Measurements from ENCODE around the gene OR51A7. TPM values are rescaled to one million over a fixed set of nuclear protein-coding genes. Genes with fewer than 3 reads are reported as not detected.
A peak's percentile ranks its signal among the peaks of the same experiment; 100 is the strongest.

OR51A7 gene
- total and polyA plus RNA-seq, 9 of the 15 experiments (the other 6 are each of a cell fraction or from before 2014, with no cell fraction given): not detected

GRCh38 chr11:4882543-4882942 is 21.0 kb upstream of the OR51A7 start:
- Histone ChIP-seq H3K9ac (ENCODE audit: insufficient read depth in 1 of 2, low read depth in 2 of 2, low read length in 2 of 2) (0 out of 4 replicates have a peak overlapping the region, but pooled peaks of 1 of the 2 experiments have one; percentile 24), H2AFZ (ENCODE audit: low read depth, low read length) (peak overlapping the region; percentile 60), H3K79me2 (ENCODE audit: control insufficient read depth, insufficient read depth, low read length) (no peaks in the 10 kb centered on the region), H3K4me3 (no peak overlapping the region), H3K27ac (ENCODE audit: extremely low read depth, low read depth, low read length) (peak overlapping the region; percentile 62), H3K4me1 (replicated peaks in 1 of 2; ENCODE audit: control insufficient read depth in 2 of 2, insufficient read depth in 2 of 2, low read length in 2 of 2) (peaks cover 4 to 14% of the 10 kb centered on the region in 2 experiments; a peak in 3 of 5 replicates), H3K36me3 (ENCODE audit: control insufficient read depth, insufficient read depth, low read length) (no peaks in the 10 kb centered on the region), H3K27me3 (ENCODE audit: control insufficient read depth in 2 of 2, insufficient read depth in 2 of 2, low read length in 2 of 2) (no peaks in the 10 kb centered on the region), H4K20me1 (replicated peaks; ENCODE audit: control insufficient read depth, insufficient read depth, low read length) (no peaks in the 10 kb centered on the region), H3K9me1 (ENCODE audit: control insufficient read depth, insufficient read depth, low read length) (no peaks in the 10 kb centered on the region), H3K4me2 (ENCODE audit: insufficient read depth, low read length) (peak overlapping the region; percentile 74), H3K9me3 (replicated peaks; ENCODE audit: control insufficient read depth, insufficient read depth, low read depth, low read length) (no peaks in the 10 kb centered on the region)
- ChIA-PET POLR2A (interaction anchor here (1.1 to 1.6 kb wide), 2 partner anchors 9 kb away, joined by 3 to 6 read pairs; no protein-coding TSS in a partner anchor), CTCF (ENCODE audit: low intra/inter-chr PET ratio) (no interaction called here)
- no TSS peak for BruUV-seq (replicated peaks)
- intact Hi-C loops (cut with micrococcal nuclease) (no loop called here), in situ Hi-C loops (cut with MboI) (no loop called here)
- 4% methylated on average over 5 of the region's 5 CpGs for WGBS (ENCODE audit: insufficient coverage, low coverage, missing lambda C conversion rate)
- ATAC-seq (peak; percentile 74), DNase-seq (ENCODE audit: extremely low read depth in 1 of 4, low spot score in 3 of 4) (peak; percentile 24 to 50 (median 32)), FAIRE-seq (no peak)
- TF ChIP-seq PBX2 (CRISPR knock-in tag; IDR thresholded peaks at IDR 0.05; ENCODE audit: low read depth) (no peak), PBX2 (tag; conservative IDR thresholded peaks at IDR 0.05; ENCODE audit: low read depth) (no peak), ZSCAN32 (CRISPR knock-in tag; IDR thresholded peaks at IDR 0.05) (no peak), PML (IDR thresholded peaks at IDR 0.05; ENCODE audit: low read length) (peak; percentile 39; the same call in 1 of the 2 replicates), TCF3 (CRISPR knock-in tag; IDR thresholded peaks at IDR 0.05) (peak; percentile 12; the same call in 1 of the 2 replicates), TEAD4 (IDR thresholded peaks at IDR 0.05; ENCODE audit: low read length) (peak; percentile 45; the same call in 1 of the 2 replicates), TEAD4 (CRISPR knock-in tag; IDR thresholded peaks at IDR 0.05; ENCODE audit: borderline replicate concordance) (no peak), DPF2 (IDR thresholded peaks at IDR 0.05) (0 out of 2 replicates have a peak, but pooled peaks have one; percentile 34), ARID1B (IDR thresholded peaks at IDR 0.05) (0 out of 2 replicates have a peak, but pooled peaks have one; percentile 45), PRDM10 (IDR thresholded peaks at IDR 0.05; ENCODE audit: partially characterized antibody) (no peak), TAL1 (IDR thresholded peaks at IDR 0.05) (peak; percentile 25; the same call in 1 of the 2 replicates), NFE2L1 (tag; IDR thresholded peaks at IDR 0.05; ENCODE audit: borderline replicate concordance, low read depth) (no peak), TBL1XR1 (IDR thresholded peaks at IDR 0.05; ENCODE audit: low read length in 2 of 2) (0 out of 4 replicates have a peak, but pooled peaks of 1 of the 2 experiments have one; percentile 70), SMAD3 (CRISPR knock-in tag; conservative IDR thresholded peaks at IDR 0.05) (no peak), U2AF1 (optimal IDR thresholded peaks at IDR 0.05; ENCODE audit: low read depth, low read length) (no peak), BHLHE40 (IDR thresholded peaks at IDR 0.05; ENCODE audit: low read length) (no peak), SRSF3 (IDR thresholded peaks at IDR 0.05; ENCODE audit: insufficient read depth, low read length) (no peak), CBFA2T2 (conservative IDR thresholded peaks at IDR 0.05) (peak; percentile 27; the same call in 1 of the 2 replicates), CBFA2T3 (IDR thresholded peaks at IDR 0.05) (peak; percentile 34)

All from K562 (cell line).